A549 (cell line): ENCODE measurements around the gene UNC13D. TPM values are rescaled to one million over a fixed set of nuclear protein-coding genes. Genes with fewer than 3 reads are reported as not detected.

Experiments
- ATAC-seq, 2 experiments: fragments of 200-7000 bp in 1 of 2; fragments of >200 bp in 1 of 2; cut with Nextera tagmentation in 1 of 2; cut with Tn5 transposase in 1 of 2; 3 replicates each; pipeline versions ENCODE4 v1.8.0 to v1.9.1; 2018 to 2020; ENCODE audit warnings: mild to moderate bottlenecking in 1 of 2, moderate library complexity in 1 of 2
- CTCF ChIA-PET: fragments of 300-600 bp; sonication (Branson Sonifier 250); formaldehyde crosslinking; extraction: SDS; loops from one replicate; lab custom pipeline; 2021; ENCODE audit warnings: antibody characterized with exemption, inconsistent platforms; lab: Yijun Ruan, JAX
- POLR2A ChIA-PET: fragments of 350-600 bp; formaldehyde crosslinking; extraction: SDS; loops from one replicate; lab custom pipeline; 2021; ENCODE audit warnings: antibody characterized with exemption, inconsistent platforms; lab: Yijun Ruan, JAX
- DNase-seq, 2 experiments: peaks; one replicate each; pipeline versions ENCODE4 v3.0.0 to v3.0.0-alpha.2; 2011 to 2016; ENCODE audit warnings: low read depth in 1 of 2, low spot score in 1 of 2
- FAIRE-seq: peaks from 2 replicates; lab custom pipeline; 2011; peaks lifted over from hg19 to GRCh38; lab: Jason Lieb, UNC
- H3K27ac ChIP-seq, 2 experiments: fragments of >200 bp; sonication (Bioruptor Twin); formaldehyde crosslinking; 3 replicates each; pipeline ENCODE4 v1.5.1; 2016 to 2017
- H3K4me1 ChIP-seq: fragments of >200 bp; sonication (Bioruptor Twin); formaldehyde crosslinking; 3 replicates; pipeline ENCODE4 v1.6.1; 2016
- H3K4me2 ChIP-seq: fragments of >200 bp; sonication (Bioruptor Twin); formaldehyde crosslinking; 3 replicates; pipeline ENCODE4 v1.6.1; 2016
- H3K4me3 ChIP-seq: fragments of >200 bp; sonication (Bioruptor Twin); formaldehyde crosslinking; 3 replicates; pipeline ENCODE4 v1.5.1; 2016
- H3K9me3 ChIP-seq: fragments of >200 bp; sonication (Bioruptor Twin); formaldehyde crosslinking; 3 replicates; pipeline ENCODE4 v1.6.1; 2016
- CBX2 ChIP-seq: fragments of 200-600 bp; sonication (generic); IDR thresholded peaks from 2 replicates; pipeline ENCODE4 v1.6.1; 2016; ENCODE audit warnings: low read depth, mild to moderate bottlenecking, borderline replicate concordance
- CHD4 ChIP-seq: fragments of 200-600 bp; sonication (generic); IDR thresholded peaks from 2 replicates; pipeline ENCODE4 v1.6.1; 2016; ENCODE audit warnings: antibody characterized with exemption, mild to moderate bottlenecking, borderline replicate concordance
- FOSB ChIP-seq: fragments of 250-450 bp; sonication (Bioruptor Pico); IDR thresholded peaks from 2 replicates; pipeline ENCODE4 v1.5.0; 2020; ENCODE audit warnings: mild to moderate bottlenecking, moderate library complexity
- FOXS1 ChIP-seq: fragments of 250-450 bp; sonication (Bioruptor Pico); IDR thresholded peaks from 2 replicates; pipeline ENCODE4 v1.5.0; 2020; ENCODE audit warnings: mild to moderate bottlenecking, moderate library complexity
- HEYL ChIP-seq: fragments of 250-450 bp; sonication (Bioruptor Pico); IDR thresholded peaks from 2 replicates; pipeline ENCODE4 v1.8.0; 2021; ENCODE audit warnings: mild to moderate bottlenecking, moderate library complexity
- KDM1A ChIP-seq: fragments of 200-600 bp; sonication (generic); IDR thresholded peaks from 2 replicates; pipeline ENCODE4 v1.6.1; 2016; ENCODE audit warnings: low read depth, mild to moderate bottlenecking
- MAZ ChIP-seq: fragments of 150-350 bp; IDR thresholded peaks from 2 replicates; pipeline ENCODE4 v1.6.1; 2014; ENCODE audit warnings: antibody characterized with exemption, low read depth, low read length, borderline replicate concordance
- MYC ChIP-seq: IDR thresholded peaks from 2 replicates; pipeline ENCODE4 v1.6.1; 2012; ENCODE audit warnings: mild to moderate bottlenecking, inconsistent platforms, low read length, improper control_type of control experiment, borderline replicate concordance
- NFE2L2 ChIP-seq: fragments of 150-350 bp; conservative IDR thresholded peaks from 2 replicates; pipeline ENCODE4 v1.6.1; 2014; ENCODE audit warnings: low read length
- RARB ChIP-seq: fragments of 250-450 bp; sonication (Bioruptor Pico); IDR thresholded peaks from 2 replicates; pipeline ENCODE4 v1.8.0; 2021; ENCODE audit warnings: mild to moderate bottlenecking, moderate library complexity
- RNF2 ChIP-seq: fragments of 200-600 bp; sonication (generic); IDR thresholded peaks from 2 replicates; pipeline ENCODE4 v1.6.1; 2016; ENCODE audit warnings: low read depth, mild to moderate bottlenecking, antibody characterized with exemption, moderate library complexity, borderline replicate concordance
- ZC3H11A ChIP-seq: fragments of 450-650 bp; IDR thresholded peaks from 2 replicates; pipeline ENCODE4 v1.6.1; 2014; ENCODE audit warnings: antibody characterized with exemption, mild to moderate bottlenecking
- WGBS: methylation state at CpG from one replicate; pipeline ENCODE4 v1.1.6; 2017; ENCODE audit errors: missing lambda C conversion rate; 5-methylcytosine and 5-hydroxymethylcytosine counted together
- polyA plus RNA-seq, 4 experiments: library from polyadenylated mRNA; depleted of rRNA in 3 of 4; stranded (reverse); fragments of >200 nt; fragmentation: RNase III in 1 of 4; extraction: RNeasy Plus Mini Kit Qiagen cat#74134 plus additional on column Dnase treatment in 1 of 4; gene quantifications; 2 replicates in 3 of 4; 3 replicates in 1 of 4; pipeline ENCODE4 v1.2.3, GENCODE V29; 2011 to 2017
- TF ChIP-seq, protein P1 (sequence below): IDR thresholded peaks from 2 replicates; pipeline ENCODE4 v1.6.1; 2012
- TF ChIP-seq, protein P2 (sequence below): fragments of 200-600 bp; sonication (generic); IDR thresholded peaks from 2 replicates; pipeline ENCODE4 v1.6.1; 2016; ENCODE audit warnings: antibody characterized with exemption, mild to moderate bottlenecking, moderate library complexity
- TF ChIP-seq, protein P3 (sequence below): fragments of 150-350 bp; IDR thresholded peaks from 2 replicates; pipeline ENCODE4 v1.6.1; 2014; ENCODE audit warnings: low read depth, mild to moderate bottlenecking, low read length
- TF ChIP-seq, protein P4 (sequence below): IDR thresholded peaks from 2 replicates; pipeline ENCODE4 v1.6.1; 2012; ENCODE audit warnings: low read depth, borderline replicate concordance

UNC13D gene
- polyA plus RNA-seq, 2 of the 4 experiments (the other 2 are of a cell fraction): 1.6 to 3.5 TPM

DNA sequence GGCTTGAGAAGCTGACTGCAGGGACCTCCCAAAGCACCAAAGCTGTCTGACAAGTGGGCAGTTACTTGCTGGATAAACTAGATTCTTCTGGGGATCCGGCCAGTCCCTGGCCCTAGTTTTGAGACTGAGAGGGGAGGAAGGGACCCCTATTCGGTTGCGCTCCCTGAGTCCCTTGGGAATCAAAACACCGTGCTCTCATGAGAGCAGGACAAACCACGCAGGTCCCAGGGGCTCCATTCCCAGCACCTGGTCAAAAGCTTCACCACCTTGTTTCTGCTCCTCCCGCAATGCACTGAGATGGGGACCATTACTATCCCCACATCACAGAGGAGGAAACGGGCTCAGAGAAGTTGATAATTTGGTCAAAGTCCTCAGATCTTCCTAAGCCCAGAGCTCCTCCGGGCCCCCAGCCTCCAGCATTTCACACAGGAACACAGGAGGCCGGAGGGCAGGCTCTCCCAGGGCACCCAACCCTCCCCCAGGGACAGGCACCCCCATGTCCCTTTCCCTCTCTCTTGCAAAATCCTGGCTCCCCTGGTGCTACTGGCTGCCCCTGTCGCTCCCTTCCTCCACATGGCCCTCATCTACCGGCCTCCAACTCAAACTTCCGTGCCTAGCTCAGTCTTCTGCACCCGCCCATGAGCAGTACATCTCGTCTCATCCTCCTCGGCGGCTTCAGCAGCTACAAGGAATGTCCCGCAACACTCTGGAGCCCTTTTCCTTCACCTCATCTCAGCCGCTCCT, 49.3 kb upstream of the UNC13D start:
- FAIRE-seq: no peak
- POLR2A ChIA-PET: interaction anchor here (1.1 to 3.8 kb wide), 2 partner anchors 11 to 38 kb away, joined by 4 to 15 read pairs; partner anchors contain the start of gene WBP2

DNA sequence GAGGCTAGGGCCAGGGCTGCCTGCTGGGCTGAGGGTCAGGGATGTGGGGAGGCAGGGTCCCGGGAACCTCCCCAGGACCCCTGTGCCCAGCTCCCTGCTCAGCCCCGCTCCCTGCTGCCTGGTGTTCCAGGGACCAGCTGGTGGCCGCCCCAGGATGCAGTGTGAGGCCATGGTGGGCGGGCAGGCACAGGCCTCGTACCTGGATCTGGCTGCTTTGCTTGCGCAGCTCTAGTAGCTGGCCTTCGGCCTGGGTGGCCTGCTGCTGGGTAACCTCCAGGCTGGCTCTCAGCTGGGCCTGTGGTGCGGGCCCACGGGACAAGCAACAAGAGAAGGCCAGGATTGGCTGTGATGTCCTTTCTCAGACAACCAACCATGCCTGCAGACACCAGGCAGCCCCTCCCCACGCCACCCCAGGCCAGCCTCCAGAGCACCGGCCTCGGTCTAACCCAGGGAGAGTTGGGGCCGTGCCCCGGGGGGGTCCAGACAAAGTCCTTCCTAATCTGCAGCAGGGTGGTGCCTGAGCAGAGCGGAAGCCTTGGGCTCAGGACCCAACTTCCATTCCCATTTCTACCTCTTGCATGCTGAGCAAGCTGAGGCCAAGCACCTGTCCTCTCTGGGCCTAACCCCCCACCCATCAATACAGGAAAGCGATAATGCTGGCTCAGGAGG, 48.5 kb upstream of the UNC13D start:
- CTCF ChIA-PET: interaction anchor here (0.6 to 22.8 kb wide), 12 partner anchors 12 to 292 kb away, joined by 3 to 513 read pairs (median 6); partner anchors contain the start of genes GALK1, MRPL38, TRIM47 and WBP2
- TF ChIP-seq, protein P1, sequence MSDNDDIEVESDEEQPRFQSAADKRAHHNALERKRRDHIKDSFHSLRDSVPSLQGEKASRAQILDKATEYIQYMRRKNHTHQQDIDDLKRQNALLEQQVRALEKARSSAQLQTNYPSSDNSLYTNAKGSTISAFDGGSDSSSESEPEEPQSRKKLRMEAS: no peak
- TF ChIP-seq HEYL (no peak), FOSB (no peak), ZC3H11A (no peak), RARB (CRISPR knock-in tag) (no peak), CBX2 (no peak), KDM1A (no peak), NFE2L2 (no peak)
- TF ChIP-seq, protein P2, sequence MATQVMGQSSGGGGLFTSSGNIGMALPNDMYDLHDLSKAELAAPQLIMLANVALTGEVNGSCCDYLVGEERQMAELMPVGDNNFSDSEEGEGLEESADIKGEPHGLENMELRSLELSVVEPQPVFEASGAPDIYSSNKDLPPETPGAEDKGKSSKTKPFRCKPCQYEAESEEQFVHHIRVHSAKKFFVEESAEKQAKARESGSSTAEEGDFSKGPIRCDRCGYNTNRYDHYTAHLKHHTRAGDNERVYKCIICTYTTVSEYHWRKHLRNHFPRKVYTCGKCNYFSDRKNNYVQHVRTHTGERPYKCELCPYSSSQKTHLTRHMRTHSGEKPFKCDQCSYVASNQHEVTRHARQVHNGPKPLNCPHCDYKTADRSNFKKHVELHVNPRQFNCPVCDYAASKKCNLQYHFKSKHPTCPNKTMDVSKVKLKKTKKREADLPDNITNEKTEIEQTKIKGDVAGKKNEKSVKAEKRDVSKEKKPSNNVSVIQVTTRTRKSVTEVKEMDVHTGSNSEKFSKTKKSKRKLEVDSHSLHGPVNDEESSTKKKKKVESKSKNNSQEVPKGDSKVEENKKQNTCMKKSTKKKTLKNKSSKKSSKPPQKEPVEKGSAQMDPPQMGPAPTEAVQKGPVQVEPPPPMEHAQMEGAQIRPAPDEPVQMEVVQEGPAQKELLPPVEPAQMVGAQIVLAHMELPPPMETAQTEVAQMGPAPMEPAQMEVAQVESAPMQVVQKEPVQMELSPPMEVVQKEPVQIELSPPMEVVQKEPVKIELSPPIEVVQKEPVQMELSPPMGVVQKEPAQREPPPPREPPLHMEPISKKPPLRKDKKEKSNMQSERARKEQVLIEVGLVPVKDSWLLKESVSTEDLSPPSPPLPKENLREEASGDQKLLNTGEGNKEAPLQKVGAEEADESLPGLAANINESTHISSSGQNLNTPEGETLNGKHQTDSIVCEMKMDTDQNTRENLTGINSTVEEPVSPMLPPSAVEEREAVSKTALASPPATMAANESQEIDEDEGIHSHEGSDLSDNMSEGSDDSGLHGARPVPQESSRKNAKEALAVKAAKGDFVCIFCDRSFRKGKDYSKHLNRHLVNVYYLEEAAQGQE: no peak
- TF ChIP-seq, protein P3, sequence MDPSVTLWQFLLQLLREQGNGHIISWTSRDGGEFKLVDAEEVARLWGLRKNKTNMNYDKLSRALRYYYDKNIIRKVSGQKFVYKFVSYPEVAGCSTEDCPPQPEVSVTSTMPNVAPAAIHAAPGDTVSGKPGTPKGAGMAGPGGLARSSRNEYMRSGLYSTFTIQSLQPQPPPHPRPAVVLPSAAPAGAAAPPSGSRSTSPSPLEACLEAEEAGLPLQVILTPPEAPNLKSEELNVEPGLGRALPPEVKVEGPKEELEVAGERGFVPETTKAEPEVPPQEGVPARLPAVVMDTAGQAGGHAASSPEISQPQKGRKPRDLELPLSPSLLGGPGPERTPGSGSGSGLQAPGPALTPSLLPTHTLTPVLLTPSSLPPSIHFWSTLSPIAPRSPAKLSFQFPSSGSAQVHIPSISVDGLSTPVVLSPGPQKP: no peak
- POLR2A ChIA-PET: interaction anchor here (1.1 kb wide), 1 partner anchor 37 kb away, joined by 4 read pairs; the partner anchor contains the start of gene WBP2
- H3K27ac ChIP-seq: no peak overlapping the region
- 85% methylated on average over 13 of the region's 16 CpGs for WGBS
- H3K4me3 ChIP-seq: no peak overlapping the region
- peaks cover 17% of the 10 kb centered on the region for H3K4me1 ChIP-seq
- H3K4me2 ChIP-seq: no peak overlapping the region
- H3K9me3 ChIP-seq: no peaks in the 10 kb centered on the region
- FAIRE-seq (no peak), ATAC-seq (no peak), DNase-seq (no peak)

More for the DNA sequence above, 49.3 kb upstream of the UNC13D start:
- DNase-seq (no peak), ATAC-seq (no peak)
- CTCF ChIA-PET: interaction anchor here (0.6 to 22.8 kb wide), 12 partner anchors 11 to 138 kb away, joined by 3 to 513 read pairs (median 8); partner anchors contain the start of genes FBF1, GALK1, MRPL38 and TRIM47
- WGBS: 92% methylated on average over 18 of the region's 18 CpGs
- Histone ChIP-seq H3K4me3 (no peak overlapping the region), H3K4me2 (no peak overlapping the region), H3K9me3 (no peaks in the 10 kb centered on the region), H3K4me1 (peaks cover 17% of the 10 kb centered on the region), H3K27ac (no peak overlapping the region)
- TF ChIP-seq MYC (no peak), CBX2 (no peak), ZC3H11A (no peak), CHD4 (no peak), HEYL (no peak), FOXS1 (CRISPR knock-in tag) (no peak), RNF2 (no peak), MAZ (no peak)
- TF ChIP-seq, protein P2: no peak
- TF ChIP-seq, protein P4, sequence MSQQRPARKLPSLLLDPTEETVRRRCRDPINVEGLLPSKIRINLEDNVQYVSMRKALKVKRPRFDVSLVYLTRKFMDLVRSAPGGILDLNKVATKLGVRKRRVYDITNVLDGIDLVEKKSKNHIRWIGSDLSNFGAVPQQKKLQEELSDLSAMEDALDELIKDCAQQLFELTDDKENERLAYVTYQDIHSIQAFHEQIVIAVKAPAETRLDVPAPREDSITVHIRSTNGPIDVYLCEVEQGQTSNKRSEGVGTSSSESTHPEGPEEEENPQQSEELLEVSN: no peak
